G401 (cell line): ENCODE measurements around the gene TLE3. TPM values are rescaled to one million over a fixed set of nuclear protein-coding genes. Genes with fewer than 3 reads are reported as not detected.
A peak's percentile ranks its signal among the peaks of the same experiment; 100 is the strongest.

Source experiments
- DNase-seq: peaks from one replicate; pipeline ENCODE4 v3.0.0-alpha.2; 2015; ENCODE audit warnings: low spot score
- in situ Hi-C: cut with HindIII; loops from 2 replicates; pipeline ENCODE4 v1.10.0; 2016; ENCODE audit warnings: low sequenced_read_pairs, mixed read lengths
- total RNA-seq: library from RNA; depleted of rRNA; stranded (reverse); fragments of >200 nt; shearing (Covaris generic); gene quantifications from 2 replicates; pipeline ENCODE4 v1.2.3, GENCODE V29; 2014

The TLE3 gene
- total RNA-seq, 1 experiment from 2014 or later = 34.6 TPM

GRCh38 chr15:69999392-70000085, 98.2 kb downstream of the TLE3 start:
- no peak for DNase-seq
- in situ Hi-C loops = no loop called here

DNA sequence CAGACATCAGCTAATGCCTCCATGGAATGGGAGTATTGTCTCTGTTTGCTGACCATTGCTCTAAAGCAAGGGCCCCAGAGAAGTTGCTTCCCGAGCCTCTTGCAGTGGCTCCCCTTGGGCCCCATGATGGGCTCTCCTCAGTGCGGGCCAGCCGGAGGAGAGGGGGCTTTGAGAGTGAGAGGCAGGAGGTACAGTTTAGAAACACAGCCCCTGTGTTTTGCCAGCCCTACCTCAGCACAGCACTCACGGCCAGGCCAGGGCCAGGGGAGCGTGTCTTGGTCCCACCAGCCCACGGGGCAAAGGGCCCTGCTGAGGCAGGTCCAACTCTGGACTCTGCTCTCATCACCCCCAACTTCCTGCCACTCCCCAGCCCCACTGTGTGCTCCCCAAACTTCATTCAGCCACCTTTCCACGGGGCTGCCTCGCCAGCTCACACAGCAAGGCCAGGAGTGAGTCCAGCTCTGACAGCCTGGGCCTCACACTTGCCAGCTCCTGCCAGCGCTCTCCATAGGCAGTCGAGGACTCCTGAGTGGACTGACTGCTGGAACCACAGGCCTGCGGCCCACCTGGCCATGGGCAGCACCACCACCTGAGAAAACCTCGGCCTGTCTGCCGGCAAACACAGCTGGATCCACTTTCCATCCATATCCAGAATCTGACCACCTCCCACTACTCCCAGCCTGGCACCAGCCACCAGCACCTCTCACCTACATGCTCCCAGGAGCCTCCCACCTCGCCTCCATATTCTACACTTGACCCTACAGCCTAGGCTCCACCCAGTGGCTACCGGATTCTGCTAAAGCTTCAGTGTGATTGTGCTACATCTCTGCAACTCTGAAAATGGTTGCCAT, 99.0 kb downstream of the TLE3 start:
- no peak for DNase-seq
- in situ Hi-C loops = no loop called here

DNA sequence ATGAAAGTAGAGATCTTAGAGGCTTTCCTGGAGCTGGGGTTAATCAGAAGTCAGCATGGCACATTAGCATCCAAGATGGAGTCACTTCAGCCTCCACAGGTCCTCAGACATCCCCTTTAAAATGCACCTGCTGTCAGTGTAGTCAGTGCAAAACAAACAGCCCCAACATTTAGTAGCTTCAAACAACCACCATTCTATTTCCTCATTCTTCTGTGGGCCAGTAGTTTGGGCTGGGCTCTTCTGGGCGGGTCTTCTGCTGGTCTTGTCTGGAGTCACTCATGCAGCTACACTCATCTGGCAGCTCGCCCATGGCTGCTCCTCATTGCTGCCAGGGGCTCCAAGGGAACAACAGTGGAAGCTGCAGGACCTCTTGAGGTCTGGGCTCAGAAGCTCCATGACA, 99.9 kb downstream of the TLE3 start:
- in situ Hi-C loops = no loop called here
- peak; percentile 38 for DNase-seq
